Stimulated activated naive CD8-positive, alpha-beta T cell treated with anti-CD3 and anti-CD28 coated beads, Interleukin-15, Interleukin-2, amounts not matched to agents 100 ng/mL and 50 ng/mL, for 24 hours (primary cell): ENCODE results near the gene HSPBP1.

Experiments
- H3K27ac Mint-ChIP-seq: one replicate; pipeline ENCODE4 v1.8.0; 2021; ENCODE audit warnings: mild to moderate bottlenecking, mixed read lengths
- H3K27me3 Mint-ChIP-seq: one replicate; pipeline ENCODE4 v1.8.0; 2021; ENCODE audit warnings: mixed read lengths
- H3K36me3 Mint-ChIP-seq: one replicate; pipeline ENCODE4 v1.8.0; 2021; ENCODE audit warnings: low read depth, mixed read lengths
- H3K4me1 Mint-ChIP-seq: one replicate; pipeline ENCODE4 v1.8.0; 2021; ENCODE audit warnings: low read depth, mixed read lengths
- H3K4me3 Mint-ChIP-seq: one replicate; pipeline ENCODE4 v1.8.0; 2021; ENCODE audit warnings: mild to moderate bottlenecking, mixed read lengths
- H3K9me3 Mint-ChIP-seq: one replicate; pipeline ENCODE4 v1.8.0; 2021; ENCODE audit warnings: mixed read lengths

HSPBP1 gene

GRCh38 chr19:55311397-55311796, 31.5 kb upstream of the HSPBP1 start:
- H3K4me3 Mint-ChIP-seq, result no peak overlapping the region
- H3K4me1 Mint-ChIP-seq, result no peaks in the 10 kb centered on the region
- no peaks in the 10 kb centered on the region for H3K9me3 Mint-ChIP-seq
- H3K27ac Mint-ChIP-seq, result no peak overlapping the region
- H3K27me3 Mint-ChIP-seq, result no peaks in the 10 kb centered on the region
- no peaks in the 10 kb centered on the region for H3K36me3 Mint-ChIP-seq

GRCh38 chr19:55310498-55310897, 30.6 kb upstream of the HSPBP1 start:
- Mint-ChIP-seq H3K27me3 (no peaks in the 10 kb centered on the region), H3K4me3 (no peak overlapping the region), H3K27ac (no peak overlapping the region), H3K4me1 (no peaks in the 10 kb centered on the region), H3K9me3 (no peaks in the 10 kb centered on the region), H3K36me3 (no peaks in the 10 kb centered on the region)

GRCh38 chr19:55309448-55309847, 29.5 kb upstream of the HSPBP1 start:
- Mint-ChIP-seq H3K4me1 (no peaks in the 10 kb centered on the region), H3K27ac (no peak overlapping the region), H3K4me3 (no peak overlapping the region)

GRCh38 chr19:55308281-55308680, 28.4 kb upstream of the HSPBP1 start:
- no peak overlapping the region for H3K4me3 Mint-ChIP-seq
- no peaks in the 10 kb centered on the region for H3K36me3 Mint-ChIP-seq
- no peaks in the 10 kb centered on the region for H3K27me3 Mint-ChIP-seq
- H3K4me1 Mint-ChIP-seq, result no peaks in the 10 kb centered on the region
- H3K9me3 Mint-ChIP-seq, result no peaks in the 10 kb centered on the region
- H3K27ac Mint-ChIP-seq, result no peak overlapping the region

More at GRCh38 chr19:55309448-55309847, 29.5 kb upstream of the HSPBP1 start:
- H3K36me3 Mint-ChIP-seq, result no peaks in the 10 kb centered on the region
- H3K9me3 Mint-ChIP-seq, result no peaks in the 10 kb centered on the region
- H3K27me3 Mint-ChIP-seq, result no peaks in the 10 kb centered on the region

DNA sequence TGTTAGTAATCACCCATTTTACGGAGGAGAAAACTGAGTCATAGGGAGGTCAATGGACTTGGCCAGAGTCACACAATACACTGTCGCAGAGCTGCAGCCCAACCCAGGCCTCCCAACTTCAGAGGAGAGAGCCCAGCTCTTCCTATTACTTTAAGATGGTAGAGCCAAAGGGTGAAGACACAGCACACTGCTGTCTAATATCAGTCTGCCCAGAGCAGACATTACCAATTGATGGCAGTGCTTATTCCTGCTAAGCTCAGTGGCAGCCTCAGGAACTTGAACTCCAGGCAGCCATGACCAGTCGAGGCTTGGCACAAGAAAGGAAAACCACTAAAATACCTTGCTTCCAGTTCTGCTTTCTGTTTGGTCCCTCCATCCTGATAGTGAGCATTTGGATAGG, 26.8 kb upstream of the HSPBP1 start:
- Mint-ChIP-seq H3K36me3 (no peaks in the 10 kb centered on the region), H3K9me3 (no peaks in the 10 kb centered on the region), H3K4me1 (peaks cover 3% of the 10 kb centered on the region), H3K4me3 (no peak overlapping the region), H3K27me3 (no peaks in the 10 kb centered on the region), H3K27ac (no peak overlapping the region)

- H3K36me3 Mint-ChIP-seq, result no peaks in the 10 kb centered on the region
- no peak overlapping the region for H3K27ac Mint-ChIP-seq
- H3K4me3 Mint-ChIP-seq, result no peak overlapping the region
- H3K27me3 Mint-ChIP-seq, result no peaks in the 10 kb centered on the region
- H3K4me1 Mint-ChIP-seq, result peaks cover 4% of the 10 kb centered on the region
- H3K9me3 Mint-ChIP-seq, result no peaks in the 10 kb centered on the region
Observed at GRCh38 chr19:55305983-55306562, 26.2 kb upstream of the HSPBP1 start.

GRCh38 chr19:55305491-55305890, 25.6 kb upstream of the HSPBP1 start:
- H3K9me3 Mint-ChIP-seq, result no peaks in the 10 kb centered on the region
- H3K27ac Mint-ChIP-seq, result no peak overlapping the region
- no peak overlapping the region for H3K4me3 Mint-ChIP-seq
- no peaks in the 10 kb centered on the region for H3K27me3 Mint-ChIP-seq
- no peaks in the 10 kb centered on the region for H3K36me3 Mint-ChIP-seq
- peaks cover 4% of the 10 kb centered on the region for H3K4me1 Mint-ChIP-seq

GRCh38 chr19:55304980-55305379, 25.1 kb upstream of the HSPBP1 start:
- no peak overlapping the region for H3K4me3 Mint-ChIP-seq
- peaks cover 4% of the 10 kb centered on the region for H3K4me1 Mint-ChIP-seq
- H3K27me3 Mint-ChIP-seq, result no peaks in the 10 kb centered on the region
- H3K9me3 Mint-ChIP-seq, result no peaks in the 10 kb centered on the region
- H3K27ac Mint-ChIP-seq, result no peak overlapping the region
- no peaks in the 10 kb centered on the region for H3K36me3 Mint-ChIP-seq

DNA sequence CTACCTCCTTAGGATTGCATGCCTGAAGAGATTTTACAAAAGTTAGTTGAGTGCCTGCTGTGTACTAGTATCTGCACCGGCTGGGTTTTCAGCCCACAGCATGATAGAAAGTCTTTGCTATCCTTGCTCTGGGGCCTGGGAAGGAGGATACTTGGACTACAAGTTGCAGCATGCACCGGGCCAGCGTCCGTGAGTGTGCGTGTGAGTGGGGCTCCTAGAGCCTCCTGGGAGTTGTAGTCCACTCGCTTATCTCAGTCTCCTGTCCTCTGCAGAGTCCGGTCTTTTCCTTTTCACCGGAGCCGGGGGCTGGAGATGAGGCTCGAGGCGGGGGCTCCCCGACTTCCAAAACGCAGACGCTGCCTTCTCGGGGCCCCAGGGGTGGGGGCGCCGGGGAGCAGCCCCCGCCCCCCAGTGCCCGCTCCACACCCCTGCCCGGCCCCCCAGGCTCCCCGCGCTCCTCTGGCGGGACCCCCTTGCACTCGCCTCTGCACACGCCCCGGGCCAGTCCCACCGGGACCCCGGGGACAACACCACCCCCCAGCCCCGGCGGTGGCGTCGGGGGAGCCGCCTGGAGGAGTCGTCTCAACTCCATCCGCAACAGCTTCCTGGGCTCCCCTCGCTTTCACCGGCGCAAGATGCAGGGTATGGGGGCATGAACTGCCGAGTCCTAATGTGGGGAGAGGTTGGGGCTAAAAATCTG, 24.5 kb upstream of the HSPBP1 start:
- Mint-ChIP-seq H3K27ac (no peak overlapping the region), H3K36me3 (no peaks in the 10 kb centered on the region), H3K4me3 (no peak overlapping the region), H3K27me3 (no peaks in the 10 kb centered on the region), H3K9me3 (no peaks in the 10 kb centered on the region), H3K4me1 (peaks cover 4% of the 10 kb centered on the region)

GRCh38 chr19:55303477-55303876, 23.6 kb upstream of the HSPBP1 start:
- H3K36me3 Mint-ChIP-seq, result no peaks in the 10 kb centered on the region
- H3K27ac Mint-ChIP-seq, result no peak overlapping the region
- no peak overlapping the region for H3K4me3 Mint-ChIP-seq
- H3K27me3 Mint-ChIP-seq, result no peaks in the 10 kb centered on the region
- H3K4me1 Mint-ChIP-seq, result peaks cover 4% of the 10 kb centered on the region
- H3K9me3 Mint-ChIP-seq, result no peaks in the 10 kb centered on the region

DNA sequence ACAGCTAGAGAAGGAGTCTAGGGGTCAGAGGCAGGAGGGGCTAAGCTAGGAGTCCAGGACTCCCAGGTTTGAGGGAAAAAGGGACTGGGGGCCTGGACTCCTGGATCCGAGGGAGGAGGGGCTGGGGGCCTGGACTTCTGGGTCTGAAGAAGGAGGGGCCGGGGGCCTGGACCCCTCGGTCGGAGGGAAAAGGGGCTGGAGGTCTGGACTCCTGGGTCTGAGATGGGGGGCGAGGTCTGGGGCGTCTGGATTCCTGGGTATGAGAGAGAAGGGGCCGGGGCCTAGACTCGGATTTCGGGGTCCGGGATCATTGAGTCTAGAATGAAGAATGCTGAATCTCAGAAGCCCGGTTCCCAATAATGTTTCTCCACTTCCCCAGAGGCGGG, 22.4 kb upstream of the HSPBP1 start:
- Mint-ChIP-seq H3K9me3 (no peaks in the 10 kb centered on the region), H3K27ac (peak overlapping the region; percentile 84), H3K4me3 (peak overlapping the region; percentile 85), H3K4me1 (peaks cover 4% of the 10 kb centered on the region), H3K27me3 (no peaks in the 10 kb centered on the region), H3K36me3 (no peaks in the 10 kb centered on the region)

- Mint-ChIP-seq H3K9me3 (no peaks in the 10 kb centered on the region), H3K36me3 (no peaks in the 10 kb centered on the region), H3K27ac (peak overlapping the region; percentile 84), H3K27me3 (no peaks in the 10 kb centered on the region), H3K4me1 (peaks cover 4% of the 10 kb centered on the region), H3K4me3 (peak overlapping the region; percentile 85)
Observed at GRCh38 chr19:55301459-55302317, 21.8 kb upstream of the HSPBP1 start.

DNA sequence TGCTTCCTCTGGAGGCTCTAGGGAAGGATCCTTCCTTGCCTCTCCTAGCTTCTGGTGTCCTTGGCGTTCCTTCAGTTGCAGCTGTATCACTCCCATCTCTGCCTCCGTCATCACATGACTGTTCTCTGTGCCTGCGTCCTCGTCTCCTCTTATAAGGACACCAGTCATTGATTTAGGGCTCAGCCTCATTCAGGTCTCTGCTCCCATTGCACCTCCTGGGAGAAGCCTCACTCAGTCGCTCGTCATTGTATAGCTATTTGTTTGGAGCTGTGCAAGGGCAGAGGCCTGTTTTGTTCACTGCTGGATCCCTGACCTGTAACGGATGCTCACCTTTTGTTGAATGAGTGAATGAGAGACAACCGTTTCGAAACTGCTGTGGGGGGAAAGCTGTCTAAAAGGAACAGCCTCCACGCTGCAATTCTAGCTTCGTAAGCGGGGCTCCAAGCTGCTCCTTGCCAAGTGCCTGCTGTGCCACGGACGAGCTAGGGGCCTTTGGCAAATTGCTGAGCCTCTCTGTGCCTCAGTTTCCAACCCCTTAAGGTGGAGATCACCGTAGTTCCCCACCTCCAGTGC, 21.1 kb upstream of the HSPBP1 start:
- Mint-ChIP-seq H3K27ac (no peak overlapping the region), H3K4me1 (peaks cover 4% of the 10 kb centered on the region), H3K4me3 (peak overlapping the region; percentile 85), H3K9me3 (no peaks in the 10 kb centered on the region), H3K27me3 (no peaks in the 10 kb centered on the region), H3K36me3 (no peaks in the 10 kb centered on the region)

- no peaks in the 10 kb centered on the region for H3K27me3 Mint-ChIP-seq
- no peak overlapping the region for H3K4me3 Mint-ChIP-seq
- no peak overlapping the region for H3K27ac Mint-ChIP-seq
Observed at GRCh38 chr19:55299991-55300390, 20.1 kb upstream of the HSPBP1 start.

DNA sequence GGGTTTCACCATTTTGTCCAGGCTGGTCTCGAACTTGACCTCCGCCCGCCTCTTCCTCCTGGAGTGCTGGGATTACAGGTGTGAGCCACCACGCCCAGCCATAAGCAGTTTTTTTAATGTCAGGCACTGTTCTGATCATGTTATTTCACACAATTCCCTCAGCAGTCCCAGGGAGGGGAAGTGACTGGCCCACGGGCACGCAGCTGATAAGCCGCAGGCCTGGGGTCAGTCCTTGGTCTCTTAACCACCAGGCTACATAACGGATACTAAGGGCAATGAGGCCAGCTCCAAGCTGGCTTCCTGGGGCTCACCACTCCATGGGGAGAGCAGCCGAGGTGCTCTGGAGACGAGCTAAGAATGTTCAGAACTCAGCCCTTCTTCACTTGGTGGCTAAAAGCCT, 17.4 kb upstream of the HSPBP1 start:
- no peak overlapping the region for H3K4me3 Mint-ChIP-seq
- no peaks in the 10 kb centered on the region for H3K27me3 Mint-ChIP-seq
- no peak overlapping the region for H3K27ac Mint-ChIP-seq
- H3K9me3 Mint-ChIP-seq, result no peaks in the 10 kb centered on the region
- H3K36me3 Mint-ChIP-seq, result no peaks in the 10 kb centered on the region
- H3K4me1 Mint-ChIP-seq, result peaks cover 4% of the 10 kb centered on the region

More at GRCh38 chr19:55299991-55300390, 20.1 kb upstream of the HSPBP1 start:
- Mint-ChIP-seq H3K36me3 (no peaks in the 10 kb centered on the region), H3K4me1 (peaks cover 4% of the 10 kb centered on the region), H3K9me3 (no peaks in the 10 kb centered on the region)
